NCI-H2081 (cell line): ENCODE data around the gene VPS9D1.
"Not testable (repeated sequence)": the region's sequence is repeated elsewhere in the genome, so short reads cannot be mapped to it uniquely, and the experiment has no call there.

Experiments
- DNase-seq, 2 experiments: peaks; one replicate each; lab custom pipeline; 2025; lab: John Stamatoyannopoulos, UW

The VPS9D1 gene

DNA sequence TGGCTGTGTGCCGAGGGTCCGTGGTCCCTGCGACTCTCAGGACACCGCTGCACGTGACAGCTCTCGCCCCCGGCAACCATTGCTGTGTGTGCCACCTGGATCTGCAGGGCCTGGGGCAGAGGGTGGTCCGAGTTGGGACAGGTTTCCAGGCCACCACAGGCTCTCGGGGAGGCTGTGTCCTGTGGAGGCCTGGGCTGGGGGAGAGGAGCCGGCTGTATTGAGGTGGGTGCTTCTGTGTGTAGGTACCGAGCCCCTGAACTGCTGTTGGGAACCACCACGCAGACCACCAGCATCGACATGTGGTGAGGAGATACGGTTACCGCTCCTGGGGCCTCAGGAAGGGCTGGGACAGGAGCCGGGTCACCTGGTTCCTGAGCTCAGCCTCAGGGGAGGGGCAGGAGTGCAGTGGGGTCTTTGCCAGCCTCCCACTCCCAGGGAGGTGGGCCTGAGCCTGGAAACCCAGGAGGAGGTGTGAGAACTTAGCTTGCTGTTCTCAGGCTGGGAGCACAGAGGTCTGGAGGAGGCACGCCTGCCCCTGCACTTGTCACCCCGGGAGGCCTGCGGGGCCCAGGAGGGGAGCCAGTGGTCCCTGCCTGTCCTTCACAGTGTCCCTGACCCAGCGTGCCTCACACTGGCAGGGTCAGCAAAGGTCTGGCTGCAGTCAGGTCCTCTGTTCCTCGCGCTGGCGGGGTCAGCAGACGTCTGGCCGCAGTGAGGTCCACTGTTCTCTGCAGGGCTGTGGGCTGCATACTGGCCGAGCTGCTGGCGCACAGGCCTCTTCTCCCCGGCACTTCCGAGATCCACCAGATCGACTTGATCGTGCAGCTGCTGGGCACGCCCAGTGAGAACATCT is 26.5 kb downstream of the VPS9D1 start:
- DNase-seq: no peak

- no peak for DNase-seq
Measured at GRCh38 chr16:89693289-89693731, 27.4 kb downstream of the VPS9D1 start.

GRCh38 chr16:89691986-89692569 is 28.6 kb downstream of the VPS9D1 start:
- no peak for DNase-seq

DNA sequence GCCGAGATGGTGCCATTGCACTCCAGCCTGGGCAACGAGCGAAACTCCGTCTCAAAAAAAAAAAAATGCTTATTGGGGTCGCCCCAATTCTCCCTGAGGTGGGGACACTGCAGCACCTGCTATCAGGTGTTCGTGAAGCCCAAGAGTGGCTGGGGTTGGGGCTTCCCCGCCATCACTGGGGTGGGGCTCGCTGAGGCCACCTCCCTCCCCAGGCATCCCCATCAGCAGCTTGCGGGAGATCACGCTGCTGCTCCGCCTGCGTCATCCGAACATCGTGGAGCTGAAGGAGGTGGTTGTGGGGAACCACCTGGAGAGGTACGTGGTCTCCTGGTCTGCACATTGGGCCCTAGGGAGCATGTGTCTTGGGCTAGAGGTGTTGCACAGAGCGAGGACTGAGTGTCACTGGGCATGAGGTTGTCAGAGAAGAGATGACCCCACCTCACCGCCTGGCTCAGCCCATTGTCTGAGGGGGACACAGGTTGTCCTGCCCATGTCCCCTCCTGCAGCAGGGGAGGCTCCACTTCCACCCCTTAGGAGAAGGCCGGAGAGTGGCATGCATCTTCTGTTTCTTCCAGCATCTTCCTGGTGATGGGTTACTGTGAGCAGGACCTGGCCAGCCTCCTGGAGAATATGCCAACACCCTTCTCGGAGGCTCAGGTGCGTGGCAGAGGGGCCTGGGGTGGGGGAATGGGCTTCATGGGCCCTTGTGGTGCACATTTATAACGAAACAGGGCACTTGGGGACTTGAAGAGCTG is 29.3 kb downstream of the VPS9D1 start:
- DNase-seq: no peak

DNA sequence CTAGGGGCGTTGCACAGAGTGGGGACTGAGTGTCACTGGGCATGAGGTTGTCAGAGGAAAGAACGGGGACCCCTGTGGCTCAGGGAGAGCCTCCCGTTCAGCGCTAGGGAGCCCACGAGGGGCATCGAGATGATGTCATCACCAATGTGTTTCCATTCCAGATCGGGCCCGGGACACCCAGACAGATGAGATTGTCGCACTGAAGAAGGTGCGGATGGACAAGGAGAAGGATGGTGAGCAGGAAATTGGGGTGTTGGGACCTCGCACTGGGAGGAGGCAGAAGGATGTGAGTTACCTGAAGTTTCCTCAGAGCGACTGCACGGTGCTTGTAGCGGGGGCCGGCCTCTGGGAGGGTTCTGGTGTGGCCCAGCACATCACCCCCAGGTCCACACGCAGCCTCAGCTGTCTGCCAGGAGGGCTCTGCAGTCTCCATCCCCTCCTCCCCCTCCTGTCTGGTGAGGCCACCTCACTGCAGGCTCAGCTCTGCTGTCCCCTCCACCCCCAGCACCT is 30.3 kb downstream of the VPS9D1 start:
- no peak for DNase-seq

GRCh38 chr16:89689621-89690020 is 31.1 kb downstream of the VPS9D1 start:
- not testable (repeated sequence) for DNase-seq

GRCh38 chr16:89689142-89689541 is 31.6 kb downstream of the VPS9D1 start:
- no peak for DNase-seq

- no peak for DNase-seq
Measured at GRCh38 chr16:89688395-89688794, 32.3 kb downstream of the VPS9D1 start.

DNA sequence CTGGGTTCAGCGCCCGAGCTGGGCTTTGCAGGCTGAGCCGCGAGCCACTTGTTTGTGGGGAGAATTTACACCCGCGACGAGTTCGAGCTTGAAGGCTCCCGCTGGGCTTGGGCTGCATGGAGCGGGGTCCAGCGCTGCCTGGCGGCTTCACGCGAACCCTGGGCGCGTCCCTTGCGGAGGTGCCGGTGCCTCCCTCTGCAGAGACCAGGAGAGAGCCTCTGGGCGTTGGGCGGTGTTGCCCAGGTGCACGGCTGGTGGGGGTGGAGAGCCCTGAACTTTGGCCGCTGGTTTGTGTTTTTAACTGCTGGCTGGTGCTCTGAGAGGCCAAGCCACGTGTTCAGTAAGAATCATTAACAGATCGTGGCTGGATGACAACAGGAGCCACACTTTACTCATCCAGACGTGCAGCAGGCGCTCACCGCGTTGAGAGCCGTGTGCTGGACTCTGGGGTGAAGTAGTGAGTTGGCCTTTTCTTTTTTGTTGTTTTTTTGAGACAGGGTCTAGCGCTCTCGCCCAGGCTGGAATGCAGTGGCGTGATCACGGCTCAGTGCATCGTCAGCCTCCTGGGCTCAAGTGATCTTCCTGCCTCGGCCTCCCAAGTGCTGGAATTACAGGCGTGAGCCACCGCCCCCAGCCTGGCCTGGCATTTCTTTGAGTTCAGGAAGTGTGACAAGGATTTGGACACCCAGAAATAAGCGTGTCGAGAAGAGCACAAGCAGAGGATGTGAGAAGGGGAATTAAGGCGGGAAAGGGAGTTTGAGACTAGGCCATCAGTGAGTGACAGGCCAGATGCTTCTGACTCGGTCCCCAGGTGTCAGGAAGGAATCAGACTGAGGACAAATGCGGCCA is 33.4 kb downstream of the VPS9D1 start:
- peak in 1 of 2 experiments; percentile 46 for DNase-seq

DNA sequence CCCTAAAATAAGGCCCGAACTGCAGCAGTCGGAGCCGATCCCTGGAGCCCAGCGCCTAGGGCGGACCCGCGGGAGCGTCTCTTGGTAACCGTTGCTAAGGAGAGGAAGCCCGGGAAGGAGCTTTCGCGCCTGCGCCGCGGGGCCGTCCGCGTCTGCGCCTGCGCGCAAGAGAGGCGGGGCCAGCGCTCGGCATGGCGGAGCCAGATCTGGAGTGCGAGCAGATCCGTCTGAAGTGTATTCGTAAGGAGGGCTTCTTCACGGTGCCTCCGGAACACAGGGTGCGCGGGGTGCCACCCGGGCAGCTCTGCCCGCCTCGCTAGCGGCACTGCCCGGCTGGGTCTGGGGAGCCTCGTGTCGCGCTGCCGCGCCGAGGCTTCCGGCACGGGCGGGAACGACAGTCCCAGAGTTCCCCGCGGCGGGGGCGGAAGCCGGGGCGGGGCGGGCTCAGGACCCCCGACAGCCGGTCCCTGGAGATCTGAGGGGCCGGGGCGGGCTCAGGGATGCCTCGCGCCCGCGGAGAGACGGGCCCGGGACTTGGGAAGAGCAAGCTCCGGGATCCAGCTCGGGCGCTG is 34.1 kb downstream of the VPS9D1 start, which contains the start of gene CDK10:
Gene CDK10, plus strand, starts transcription at position 170 of the 572 bp plus-strand sequence. Its CDS starts 22 bp downstream, at position 192.
- peak; percentile 65 to 70 for DNase-seq

DNA sequence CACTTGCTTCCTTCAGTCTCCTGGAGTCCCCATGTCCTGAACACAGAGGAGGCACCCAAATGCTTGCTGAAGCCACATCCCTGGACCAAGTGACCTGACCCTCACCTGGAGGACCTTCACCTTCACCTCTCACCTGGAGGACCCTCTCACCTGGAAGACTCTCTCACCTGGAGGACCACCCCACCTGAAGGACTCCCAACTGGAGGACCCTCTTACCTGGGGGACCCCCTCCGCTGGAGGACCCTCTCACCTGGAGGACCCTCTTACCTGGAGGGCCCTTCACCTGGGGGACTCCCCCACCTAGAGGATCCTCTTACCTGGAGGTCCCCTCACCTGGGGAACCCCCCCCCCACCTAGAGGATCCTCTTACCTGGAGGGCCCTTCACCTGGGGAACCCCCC is 34.8 kb downstream of the VPS9D1 start:
- no peak for DNase-seq

GRCh38 chr16:89678258-89678657 is 42.4 kb downstream of the VPS9D1 start:
- no peak for DNase-seq

GRCh38 chr16:89672177-89672941 is 48.3 kb downstream of the VPS9D1 start:
- DNase-seq: no peak

DNA sequence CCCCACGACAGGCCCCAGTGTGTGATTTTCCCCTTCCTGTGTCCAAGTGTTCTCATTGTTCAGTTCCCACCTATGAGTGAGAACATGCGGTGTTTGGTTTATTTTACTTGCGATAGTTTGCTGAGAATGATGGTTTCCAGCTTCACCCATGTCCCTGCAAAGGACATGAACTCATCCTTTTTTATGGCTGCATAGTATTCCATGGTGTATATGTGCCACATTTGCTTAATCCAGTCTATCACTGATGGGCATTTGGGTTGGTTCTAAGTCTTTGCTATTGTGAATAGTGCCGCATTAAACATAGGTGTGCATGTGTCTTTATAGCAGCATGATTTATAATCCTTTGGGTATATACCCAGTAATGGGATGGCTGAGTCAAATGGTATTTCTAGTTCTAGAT is 49.1 kb downstream of the VPS9D1 start:
- DNase-seq: not testable (repeated sequence)

DNA sequence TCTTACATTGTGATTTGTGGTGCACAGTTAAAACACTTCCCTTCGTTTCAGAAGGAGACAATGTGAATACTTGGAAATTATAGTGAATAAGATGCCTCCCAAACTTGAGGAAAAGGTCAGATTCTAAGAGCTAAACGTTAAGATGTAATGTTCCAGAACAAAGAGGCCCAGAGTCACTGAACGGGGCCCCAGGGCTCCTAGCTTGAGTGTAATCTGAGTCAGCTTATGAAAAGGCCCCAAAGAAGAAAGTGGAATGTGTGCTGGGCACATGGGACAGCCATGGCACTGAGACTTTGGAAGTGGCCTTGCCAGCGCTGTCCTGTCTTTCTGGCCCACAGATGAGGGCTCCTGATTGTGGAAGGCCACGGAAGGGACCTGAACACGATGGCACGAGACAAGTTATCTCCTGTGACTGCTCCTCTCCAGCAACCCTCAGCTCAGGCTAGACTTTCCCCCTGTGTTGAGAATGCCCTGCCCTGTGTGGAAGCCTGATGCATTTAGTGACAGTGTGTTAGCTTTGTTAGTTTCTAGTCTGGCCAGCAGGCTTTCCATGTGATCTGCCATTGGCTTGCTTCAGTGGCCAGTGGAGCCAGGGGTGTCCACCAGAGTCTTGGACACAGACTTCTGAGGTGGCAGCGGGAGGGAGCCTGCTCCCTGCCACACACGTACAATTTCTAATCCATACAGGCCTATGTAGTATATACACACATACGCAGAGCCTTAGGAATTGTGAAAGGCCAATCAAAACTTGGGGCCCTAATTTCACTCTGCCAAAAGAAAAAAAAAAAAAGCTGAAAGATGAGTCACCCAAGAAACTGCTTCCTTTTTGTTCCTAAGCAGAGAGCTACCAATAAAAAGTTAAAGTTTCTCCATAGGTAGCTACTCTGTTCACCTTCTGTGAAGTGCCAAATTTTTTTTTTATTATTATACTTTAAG is 49.9 kb downstream of the VPS9D1 start:
- no peak for DNase-seq

DNA sequence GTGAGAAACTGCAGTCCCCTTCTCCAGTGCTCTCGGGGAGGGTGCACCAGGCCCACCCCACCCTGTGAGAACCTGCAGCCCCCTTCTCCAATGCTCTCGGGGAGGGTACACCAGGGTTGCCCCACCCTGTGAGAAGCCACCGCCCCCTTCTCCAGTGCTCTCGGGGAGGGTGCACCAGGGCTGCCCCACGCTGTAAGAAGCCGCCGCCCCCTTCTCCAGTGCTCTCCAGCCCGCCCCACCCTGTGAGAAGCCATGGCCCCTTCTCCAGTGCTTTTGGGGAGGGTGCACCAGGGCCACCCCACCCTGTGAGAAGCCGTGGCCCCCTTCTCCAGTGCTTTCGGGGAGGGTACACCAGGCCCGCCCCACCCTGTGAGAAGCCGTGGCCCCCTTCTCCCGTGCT is 50.9 kb downstream of the VPS9D1 start:
- no peak for DNase-seq

DNA sequence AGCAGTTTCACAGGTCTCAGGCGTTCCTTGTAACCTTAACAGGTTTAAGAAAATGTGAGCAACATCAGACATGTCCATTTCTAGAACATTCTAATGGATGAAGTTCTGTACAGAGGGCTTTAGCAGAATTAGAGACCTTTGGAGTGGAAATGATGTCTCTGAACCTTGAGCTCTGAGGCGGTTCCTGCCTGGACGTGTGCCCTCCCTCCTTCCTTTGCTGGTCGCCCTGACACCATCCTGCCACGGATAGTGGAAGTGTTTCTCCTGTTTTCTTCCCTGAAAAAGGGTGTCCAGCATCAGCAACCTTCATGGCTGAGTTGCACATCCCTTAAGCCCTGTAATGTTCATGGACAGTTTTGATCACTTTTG is 51.9 kb downstream of the VPS9D1 start:
- DNase-seq: no peak

DNA sequence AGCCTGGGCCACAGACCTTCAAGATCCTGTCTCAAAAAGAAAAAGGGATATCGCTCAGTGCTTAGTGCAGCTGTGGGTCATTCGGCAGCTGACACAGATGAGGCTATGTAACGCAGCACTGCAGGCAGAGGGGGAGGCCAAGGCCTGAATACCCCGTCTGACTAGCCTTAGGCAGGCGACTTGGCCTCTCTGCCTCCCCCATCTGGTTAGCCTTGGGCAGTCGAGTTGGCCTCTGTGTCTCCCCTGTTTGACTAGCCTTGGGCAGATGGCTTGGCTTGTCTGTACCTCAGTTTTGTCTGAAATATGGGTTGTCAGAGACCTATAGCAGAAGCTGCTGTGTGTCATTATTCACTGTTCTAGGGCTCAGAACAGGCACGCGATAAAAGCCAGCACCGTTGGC is 53.1 kb downstream of the VPS9D1 start:
- no peak for DNase-seq

DNA sequence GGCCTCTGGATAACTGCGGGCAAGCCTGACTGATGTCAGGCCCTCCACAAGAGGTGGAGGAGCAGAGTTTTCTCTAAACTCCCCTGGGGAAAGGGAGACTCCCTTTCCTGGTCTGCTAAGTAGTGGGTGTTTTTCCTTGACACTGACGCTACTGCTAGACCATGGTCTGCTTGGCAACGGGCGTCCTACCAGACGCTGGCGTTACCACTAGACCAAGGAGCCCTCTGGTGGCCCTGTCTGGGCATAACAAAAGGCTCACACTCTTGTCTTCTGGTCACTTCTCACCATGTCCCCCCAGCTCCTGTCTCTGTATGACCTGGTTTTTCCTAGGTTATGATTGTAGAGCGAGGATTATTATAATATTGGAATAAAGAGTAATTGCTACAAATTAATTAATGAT is 53.7 kb downstream of the VPS9D1 start:
- peak in 1 of 2 experiments; percentile 5 for DNase-seq
